HFF-Myc (cell line): Measurements from ENCODE around the gene RIMKLA.

ENCODE experiments used
- DNase-seq: peaks from one replicate; pipeline ENCODE4 v3.0.0-alpha.2; 2011; ENCODE audit warnings: low read depth; ENCODE audit errors: extremely low read depth
- H3K4me3 ChIP-seq: replicated peaks from 2 replicates; pipeline ENCODE4 v1.5.1; 2011; ENCODE audit warnings: low read depth, mild to moderate bottlenecking, control low read depth, low read length
- TF ChIP-seq, protein P1 (sequence below): IDR thresholded peaks from 2 replicates; pipeline ENCODE4 v1.5.1; 2012; ENCODE audit warnings: mild to moderate bottlenecking, low read depth, low read length, control low read depth; ENCODE audit errors: missing control alignments

The RIMKLA gene

GRCh38 chr1:42424201-42424600 is 43.6 kb downstream of the RIMKLA start:
- no peak for DNase-seq
- no peak overlapping the region for H3K4me3 ChIP-seq
- TF ChIP-seq, protein P1, sequence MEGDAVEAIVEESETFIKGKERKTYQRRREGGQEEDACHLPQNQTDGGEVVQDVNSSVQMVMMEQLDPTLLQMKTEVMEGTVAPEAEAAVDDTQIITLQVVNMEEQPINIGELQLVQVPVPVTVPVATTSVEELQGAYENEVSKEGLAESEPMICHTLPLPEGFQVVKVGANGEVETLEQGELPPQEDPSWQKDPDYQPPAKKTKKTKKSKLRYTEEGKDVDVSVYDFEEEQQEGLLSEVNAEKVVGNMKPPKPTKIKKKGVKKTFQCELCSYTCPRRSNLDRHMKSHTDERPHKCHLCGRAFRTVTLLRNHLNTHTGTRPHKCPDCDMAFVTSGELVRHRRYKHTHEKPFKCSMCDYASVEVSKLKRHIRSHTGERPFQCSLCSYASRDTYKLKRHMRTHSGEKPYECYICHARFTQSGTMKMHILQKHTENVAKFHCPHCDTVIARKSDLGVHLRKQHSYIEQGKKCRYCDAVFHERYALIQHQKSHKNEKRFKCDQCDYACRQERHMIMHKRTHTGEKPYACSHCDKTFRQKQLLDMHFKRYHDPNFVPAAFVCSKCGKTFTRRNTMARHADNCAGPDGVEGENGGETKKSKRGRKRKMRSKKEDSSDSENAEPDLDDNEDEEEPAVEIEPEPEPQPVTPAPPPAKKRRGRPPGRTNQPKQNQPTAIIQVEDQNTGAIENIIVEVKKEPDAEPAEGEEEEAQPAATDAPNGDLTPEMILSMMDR, result no peak

DNA sequence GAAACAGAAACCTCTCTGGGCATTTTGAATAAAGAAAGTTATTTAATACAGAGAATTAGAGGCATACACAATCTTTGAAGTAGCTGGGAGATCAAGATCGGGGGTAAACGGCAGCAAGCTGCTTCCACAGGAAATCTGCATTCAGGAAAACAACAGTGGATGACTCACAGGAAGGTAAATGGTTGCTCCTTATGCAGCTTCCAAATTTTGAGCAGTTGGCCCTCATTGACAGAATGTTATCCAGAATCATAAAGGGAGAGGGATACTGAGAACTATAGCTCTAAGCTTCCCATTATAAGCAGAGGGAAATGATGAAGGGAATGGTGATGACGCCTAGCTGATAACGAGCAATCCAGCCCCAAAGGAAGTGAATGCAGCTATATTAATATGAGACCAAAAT is 46.6 kb downstream of the RIMKLA start:
- H3K4me3 ChIP-seq, result no peak overlapping the region
- no peak for DNase-seq
- TF ChIP-seq, protein P1, result no peak

DNA sequence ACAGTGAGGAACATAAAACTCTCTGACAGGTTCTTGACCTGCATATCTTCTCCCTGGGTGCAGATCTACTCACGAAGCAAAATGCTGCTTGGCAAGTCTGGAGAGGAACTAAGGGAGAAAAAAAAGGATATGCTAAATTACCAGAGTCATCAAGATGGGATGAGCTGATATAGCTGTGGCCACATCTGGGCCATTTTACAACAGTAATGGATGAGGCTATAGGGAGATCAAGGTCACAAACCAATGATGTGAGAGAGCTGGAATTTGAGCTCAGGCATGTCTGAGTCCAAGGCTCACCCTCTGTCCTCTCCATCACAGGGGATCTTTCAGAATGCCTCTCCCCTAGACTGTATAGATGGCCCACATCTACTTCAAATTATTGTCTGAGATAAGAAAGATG is 49.0 kb downstream of the RIMKLA start:
- DNase-seq, result no peak
- TF ChIP-seq, protein P1, result no peak
- no peak overlapping the region for H3K4me3 ChIP-seq

DNA sequence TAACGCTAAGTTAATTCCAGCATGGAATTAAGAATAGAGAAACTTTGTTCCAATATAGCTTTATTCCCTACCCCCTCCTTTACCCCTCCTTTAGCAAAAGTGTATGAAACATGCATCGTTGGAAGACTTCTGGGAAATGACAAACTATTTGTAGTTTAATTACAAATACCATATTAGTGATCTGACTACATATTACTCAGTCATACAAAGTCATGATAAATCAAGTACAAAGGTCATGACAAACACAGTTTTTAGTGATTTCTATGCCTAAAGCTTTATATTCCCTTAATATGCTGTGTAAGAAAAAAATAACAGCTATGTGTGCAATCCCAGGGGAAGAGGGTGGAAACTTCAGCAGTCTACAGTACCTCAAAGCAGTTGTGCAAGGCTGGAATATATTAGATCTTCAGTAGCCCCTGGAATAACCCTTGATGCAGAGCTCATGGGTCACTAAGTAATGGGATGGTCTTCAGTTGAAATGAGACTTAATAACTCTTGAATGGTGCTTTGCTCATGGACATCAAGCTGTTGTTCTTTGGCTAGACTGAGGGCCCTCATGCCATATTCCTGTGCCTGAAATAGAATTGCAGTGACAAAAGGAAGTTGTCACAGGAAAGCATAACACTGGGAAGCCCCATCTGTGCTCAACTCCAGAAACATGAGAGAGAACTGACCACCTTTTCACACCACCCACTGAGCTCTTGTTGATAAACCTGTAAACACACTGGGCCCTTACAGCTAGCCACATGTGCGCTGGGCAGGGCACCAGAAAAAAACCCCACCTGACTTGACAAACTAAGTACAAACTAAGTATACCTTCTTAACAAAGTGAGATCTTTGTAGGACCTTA is 49.9 kb downstream of the RIMKLA start:
- TF ChIP-seq, protein P1, result no peak
- H3K4me3 ChIP-seq, result no peak overlapping the region
- DNase-seq, result no peak

- TF ChIP-seq, protein P1, result no peak
- DNase-seq, result no peak
- no peak overlapping the region for H3K4me3 ChIP-seq
Measured at GRCh38 chr1:42431514-42431913, 50.9 kb downstream of the RIMKLA start.

DNA sequence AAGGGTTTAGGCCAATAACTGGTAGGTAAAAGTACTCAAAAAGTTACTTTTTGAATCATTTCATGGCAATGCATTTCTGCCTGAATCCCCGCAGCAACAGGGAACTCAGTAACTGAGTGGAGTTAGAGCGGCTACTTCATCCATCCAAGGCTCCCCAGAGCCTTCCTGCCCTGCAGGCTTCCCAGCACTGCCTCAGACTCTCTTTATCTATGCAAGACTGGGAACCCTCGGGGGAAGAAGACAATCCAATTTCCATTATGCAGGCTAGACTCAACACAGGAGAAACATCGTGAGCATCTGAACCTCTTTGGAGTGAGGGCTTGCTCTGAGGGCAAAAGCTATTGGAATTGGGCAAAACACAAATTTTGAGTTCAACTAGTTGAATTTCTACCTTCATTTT is 52.1 kb downstream of the RIMKLA start:
- H3K4me3 ChIP-seq, result no peak overlapping the region
- TF ChIP-seq, protein P1, result no peak
- no peak for DNase-seq

DNA sequence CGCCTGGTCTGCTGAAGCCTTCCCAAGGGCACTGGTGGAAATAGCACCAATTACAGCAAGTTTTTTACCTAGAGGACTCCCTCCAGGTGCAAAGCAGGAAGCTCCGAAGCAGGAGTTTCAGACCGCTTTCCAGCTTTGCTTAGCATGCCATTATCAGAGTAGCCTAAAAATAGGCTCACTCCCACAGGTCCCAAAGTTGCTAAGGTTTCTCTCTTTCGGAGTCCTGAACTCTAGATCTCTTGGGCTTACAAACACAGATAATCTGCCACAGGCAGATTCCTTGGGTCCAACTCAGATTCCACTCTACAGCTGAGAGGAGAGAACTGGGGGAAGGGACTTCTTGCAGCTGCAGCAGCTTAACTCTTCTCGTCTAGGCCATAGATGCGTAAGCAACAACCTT is 52.8 kb downstream of the RIMKLA start:
- DNase-seq, result no peak
- TF ChIP-seq, protein P1, result no peak
- no peak overlapping the region for H3K4me3 ChIP-seq
